ENCODE data around the gene GSTM2. TPM values are rescaled to one million over a fixed set of nuclear protein-coding genes. Genes with fewer than 3 reads are reported as not detected.
A peak's percentile ranks its signal among the peaks of the same experiment; 100 is the strongest.

GSTM2 gene
- total RNA-seq, 2 experiments from 2014 or later: 8.2 to 11.9 TPM

- Mint-ChIP-seq H3K36me3 (peaks cover 29% of the 10 kb centered on the region), H3K27me3 (no peaks in the 10 kb centered on the region), H3K4me1 (ENCODE audit: low read depth) (peaks cover 15% of the 10 kb centered on the region), H3K4me3 (no peak overlapping the region), H3K9me3 (no peaks in the 10 kb centered on the region), H3K27ac (no peak overlapping the region)
- ChIA-PET POLR2A (interaction anchor here (1.5 kb wide), 1 partner anchor 83 kb away, joined by 5 read pairs; the partner anchor contains the start of gene GNAI3), CTCF (interaction anchor here (0.5 to 7.6 kb wide), 19 partner anchors 8 to 366 kb away, joined by 3 to 101 read pairs (median 3); partner anchors contain the start of genes AHCYL1, AMPD2, GNAI3 and GNAT2)
- intact Hi-C loops (cut with micrococcal nuclease): loop anchor here (1.0 kb wide), 1 partner anchor 85 kb away; no protein-coding TSS in a partner anchor
- DNase-seq: no peak
Observed at GRCh38 chr1:109630898-109631512, 36.9 kb upstream of the GSTM2 start.

GRCh38 chr1:109631513-109632505 lies 36.0 kb upstream of the GSTM2 start:
- peaks cover 23% of the 10 kb centered on the region for H3K36me3 Mint-ChIP-seq
- H3K27ac Mint-ChIP-seq: no peak overlapping the region
- ChIA-PET CTCF (interaction anchor here (0.5 to 7.6 kb wide), 10 partner anchors 8 to 353 kb away, joined by 3 to 101 read pairs (median 6); partner anchors contain the start of genes AHCYL1, AMPD2, GNAI3 and GNAT2), POLR2A (no interaction called here)
- DNase-seq: no peak
- peaks cover 15% of the 10 kb centered on the region for H3K4me1 Mint-ChIP-seq (ENCODE audit: low read depth)
- H3K4me3 Mint-ChIP-seq: no peak overlapping the region
- H3K9me3 Mint-ChIP-seq: no peaks in the 10 kb centered on the region
- intact Hi-C loops (cut with micrococcal nuclease): no loop called here
- H3K27me3 Mint-ChIP-seq: no peaks in the 10 kb centered on the region

- intact Hi-C loops (cut with micrococcal nuclease): no loop called here
- Mint-ChIP-seq H3K27me3 (no peaks in the 10 kb centered on the region), H3K27ac (no peak overlapping the region), H3K4me3 (no peak overlapping the region), H3K9me3 (no peaks in the 10 kb centered on the region), H3K4me1 (ENCODE audit: low read depth) (peaks cover 15% of the 10 kb centered on the region), H3K36me3 (peaks cover 18% of the 10 kb centered on the region)
- DNase-seq: no peak
- ChIA-PET POLR2A (no interaction called here), CTCF (interaction anchor here (0.5 to 7.6 kb wide), 4 partner anchors 11 to 87 kb away, joined by 3 to 101 read pairs (median 3); partner anchors contain the start of gene AMPD2)
Observed at GRCh38 chr1:109632671-109633346, 35.0 kb upstream of the GSTM2 start.

GRCh38 chr1:109634292-109634691 lies 33.6 kb upstream of the GSTM2 start:
- DNase-seq: peak; percentile 38
- ChIA-PET CTCF (interaction anchor here (1.0 to 10.9 kb wide), 3 partner anchors 9 to 351 kb away, joined by 3 to 123 read pairs (median 6); partner anchors contain the start of gene AHCYL1), POLR2A (interaction anchor here (1.2 kb wide), 1 partner anchor 86 kb away, joined by 5 read pairs; the partner anchor contains the start of gene GNAI3)
- intact Hi-C loops (cut with micrococcal nuclease): no loop called here
- peaks cover 15% of the 10 kb centered on the region for H3K4me1 Mint-ChIP-seq (ENCODE audit: low read depth)
- H3K27ac Mint-ChIP-seq: no peak overlapping the region
- H3K27me3 Mint-ChIP-seq: no peaks in the 10 kb centered on the region
- peaks cover 12% of the 10 kb centered on the region for H3K36me3 Mint-ChIP-seq
- H3K4me3 Mint-ChIP-seq: no peak overlapping the region
- H3K9me3 Mint-ChIP-seq: no peaks in the 10 kb centered on the region

- intact Hi-C loops (cut with micrococcal nuclease): loop anchor here (1.0 kb wide), 1 partner anchor 18 kb away; no protein-coding TSS in a partner anchor
- H3K36me3 Mint-ChIP-seq: peaks cover 7% of the 10 kb centered on the region
- ChIA-PET CTCF (interaction anchor here (0.9 to 10.9 kb wide), 5 partner anchors 9 to 350 kb away, joined by 3 to 130 read pairs (median 6); partner anchors contain the start of genes AHCYL1 and GSTM4), POLR2A (interaction anchor here (1.2 kb wide), 1 partner anchor 87 kb away, joined by 5 read pairs; the partner anchor contains the start of gene GNAI3)
- no peaks in the 10 kb centered on the region for H3K27me3 Mint-ChIP-seq
- no peaks in the 10 kb centered on the region for H3K9me3 Mint-ChIP-seq
- no peak overlapping the region for H3K27ac Mint-ChIP-seq
- peak; percentile 50 for DNase-seq
- no peak overlapping the region for H3K4me3 Mint-ChIP-seq
- H3K4me1 Mint-ChIP-seq (ENCODE audit: low read depth): peaks cover 16% of the 10 kb centered on the region
Observed at GRCh38 chr1:109634771-109635750, 32.8 kb upstream of the GSTM2 start.

GRCh38 chr1:109635862-109636200 lies 32.0 kb upstream of the GSTM2 start:
- Mint-ChIP-seq H3K9me3 (no peaks in the 10 kb centered on the region), H3K27me3 (no peaks in the 10 kb centered on the region), H3K4me3 (no peak overlapping the region), H3K36me3 (peaks cover 6% of the 10 kb centered on the region), H3K27ac (no peak overlapping the region), H3K4me1 (ENCODE audit: low read depth) (peaks cover 18% of the 10 kb centered on the region)
- ChIA-PET POLR2A (no interaction called here), CTCF (interaction anchor here (0.9 to 10.9 kb wide), 5 partner anchors 10 to 349 kb away, joined by 3 to 242 read pairs (median 123); partner anchors contain the start of genes AHCYL1 and GSTM4)
- DNase-seq: no peak
- intact Hi-C loops (cut with micrococcal nuclease): loop anchor here (1.0 kb wide), 1 partner anchor 19 kb away; no protein-coding TSS in a partner anchor

- intact Hi-C loops (cut with micrococcal nuclease): no loop called here
- Mint-ChIP-seq H3K9me3 (no peaks in the 10 kb centered on the region), H3K4me1 (ENCODE audit: low read depth) (peaks cover 18% of the 10 kb centered on the region), H3K4me3 (no peak overlapping the region), H3K27ac (no peak overlapping the region), H3K36me3 (peaks cover 4% of the 10 kb centered on the region), H3K27me3 (no peaks in the 10 kb centered on the region)
- no peak for DNase-seq
- ChIA-PET CTCF (interaction anchor here (0.9 to 10.9 kb wide), 7 partner anchors 6 to 375 kb away, joined by 4 to 242 read pairs (median 61); partner anchors contain the start of gene AHCYL1), POLR2A (no interaction called here)
Observed at GRCh38 chr1:109636201-109636952, 31.5 kb upstream of the GSTM2 start.

GRCh38 chr1:109637446-109637845 lies 30.4 kb upstream of the GSTM2 start:
- Mint-ChIP-seq H3K27ac (no peak overlapping the region), H3K36me3 (no peaks in the 10 kb centered on the region), H3K27me3 (no peaks in the 10 kb centered on the region), H3K9me3 (no peaks in the 10 kb centered on the region), H3K4me3 (no peak overlapping the region), H3K4me1 (ENCODE audit: low read depth) (peaks cover 18% of the 10 kb centered on the region)
- DNase-seq: no peak
- ChIA-PET CTCF (interaction anchor here (0.9 to 10.9 kb wide), 7 partner anchors 7 to 347 kb away, joined by 3 to 242 read pairs (median 61); partner anchors contain the start of gene AHCYL1), POLR2A (no interaction called here)
- intact Hi-C loops (cut with micrococcal nuclease): no loop called here

- CTCF ChIA-PET: interaction anchor here (0.6 to 10.9 kb wide), 46 partner anchors 9 to 821 kb away, joined by 3 to 242 read pairs (median 10); partner anchors contain the start of genes AHCYL1, AMPD2, EPS8L3 and GNAI3
- Mint-ChIP-seq H3K36me3 (no peaks in the 10 kb centered on the region), H3K27me3 (no peaks in the 10 kb centered on the region), H3K4me3 (no peak overlapping the region), H3K4me1 (ENCODE audit: low read depth) (peaks cover 16% of the 10 kb centered on the region), H3K27ac (no peak overlapping the region), H3K9me3 (no peaks in the 10 kb centered on the region)
- POLR2A ChIA-PET: interaction anchor here (1.3 to 1.8 kb wide), 2 partner anchors 9 to 91 kb away, joined by 3 to 10 read pairs; partner anchors contain the start of gene GNAI3
- intact Hi-C loops (cut with micrococcal nuclease): no loop called here
- no peak for DNase-seq
Observed at GRCh38 chr1:109639063-109639840, 28.6 kb upstream of the GSTM2 start.

Measured in activated CD4-positive, alpha-beta memory T cell treated with anti-CD3 and anti-CD28 coated beads for 36 hours (primary cell).